Breast epithelium (tissue), 4 donors: ENCODE measurements around the gene PFAS. TPM values are rescaled to one million over a fixed set of nuclear protein-coding genes. Genes with fewer than 3 reads are reported as not detected.

Source experiments
- DNase-seq, 2 donors: peaks; one replicate each; pipeline ENCODE4 v3.0.0-alpha.2; 2019; ENCODE audit warnings: low spot score in 2 of 2
- H3K27ac ChIP-seq, 2 donors: fragments of 200-600 bp; sonication (generic) in 1 of 2; one replicate each; pipeline ENCODE4 v1.5.1; 2016 to 2019; ENCODE audit warnings: mild to moderate bottlenecking in 1 of 2
- H3K27me3 ChIP-seq, 2 donors: fragments of 200-600 bp; sonication (generic) in 1 of 2; one replicate each; pipeline versions ENCODE4 v1.5.1 to v1.6.0; 2017 to 2019; ENCODE audit warnings: control low read depth in 1 of 2, mild to moderate bottlenecking in 1 of 2
- H3K36me3 ChIP-seq: fragments of 200-600 bp; one replicate; pipeline ENCODE4 v1.5.1; 2019
- H3K4me1 ChIP-seq, 2 donors: fragments of 200-600 bp; sonication (generic); one replicate each; pipeline ENCODE4 v1.5.1; 2016 to 2019; ENCODE audit warnings: control low read depth in 1 of 2
- H3K4me3 ChIP-seq, 3 donors: fragments of 200-600 bp; sonication (generic); 1 replicate in 2 of 3; 2 replicates in 1 of 3; pipeline ENCODE4 v1.5.1; 2016 to 2019; ENCODE audit warnings: mild to moderate bottlenecking in 3 of 3, moderate library complexity in 2 of 3
- H3K9me3 ChIP-seq, 2 donors: fragments of 200-600 bp; sonication (generic) in 1 of 2; one replicate each; pipeline ENCODE4 v1.5.1; 2016 to 2019; ENCODE audit warnings: control low read depth in 1 of 2
- POLR2A ChIP-seq: fragments of 450-650 bp; IDR thresholded peaks from one replicate; pipeline ENCODE4 v1.6.1; 2016; ENCODE audit warnings: antibody characterized with exemption, mild to moderate bottlenecking, moderate library complexity
- POLR2AphosphoS5 ChIP-seq, 3 donors: sonication (generic); formaldehyde crosslinking; IDR thresholded peaks; one replicate each; pipeline ENCODE4 v1.6.1; 2017; ENCODE audit warnings: antibody characterized with exemption in 3 of 3
- intact Hi-C: fragments of 100-400 bp; cut with DNase I; formaldehyde crosslinking; loops from one replicate; pipeline ENCODE4 v1.15.1; 2023; ENCODE audit warnings: low total_unique reads
- total RNA-seq, 3 donors: library from RNA; depleted of rRNA; stranded (reverse); fragments of >200 nt; gene quantifications; one replicate each; pipeline ENCODE4 v1.1.0, GENCODE V29; 2016
- TF ChIP-seq, protein P1 (sequence below), 3 donors: fragments of 450-650 bp; IDR thresholded peaks; one replicate each; pipeline ENCODE4 v1.5.1; 2016 to 2017; ENCODE audit warnings: antibody characterized with exemption in 3 of 3, mild to moderate bottlenecking in 3 of 3, moderate library complexity in 3 of 3

The PFAS gene
- total RNA-seq, 3 donors from 2014 or later = 10.2 to 23.6 (median 18.7) TPM

DNA sequence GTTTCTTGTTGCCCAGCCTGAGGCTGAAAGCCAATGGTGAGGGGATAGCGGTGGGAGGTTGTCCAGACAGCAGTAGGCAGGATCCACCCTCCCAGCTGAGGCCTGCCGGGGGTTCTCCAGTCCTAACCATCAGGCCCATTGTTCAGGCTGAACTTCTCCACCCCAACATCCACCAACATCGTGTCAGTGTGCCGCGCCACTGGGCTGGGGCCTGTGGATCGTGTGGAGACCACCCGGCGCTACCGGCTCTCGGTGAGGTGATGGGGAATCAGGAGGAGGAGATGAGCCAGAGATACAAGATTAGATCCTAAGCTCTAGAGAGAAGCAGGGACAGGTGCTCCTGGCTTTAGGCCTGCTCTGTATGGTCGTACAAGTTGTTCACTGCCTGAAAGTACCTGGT, 5.8 kb downstream of the PFAS start:
- Histone ChIP-seq H3K4me3 (no peak overlapping the region), H3K36me3 (peaks cover 6% of the 10 kb centered on the region), H3K9me3 (no peaks in the 10 kb centered on the region), H3K4me1 (no peaks in the 10 kb centered on the region), H3K27me3 (no peaks in the 10 kb centered on the region), H3K27ac (no peak overlapping the region)
- no peak for DNase-seq
- TF ChIP-seq POLR2A (no peak), POLR2AphosphoS5 (IDR thresholded peaks at IDR 0.05) (no peak)
- TF ChIP-seq, protein P1, sequence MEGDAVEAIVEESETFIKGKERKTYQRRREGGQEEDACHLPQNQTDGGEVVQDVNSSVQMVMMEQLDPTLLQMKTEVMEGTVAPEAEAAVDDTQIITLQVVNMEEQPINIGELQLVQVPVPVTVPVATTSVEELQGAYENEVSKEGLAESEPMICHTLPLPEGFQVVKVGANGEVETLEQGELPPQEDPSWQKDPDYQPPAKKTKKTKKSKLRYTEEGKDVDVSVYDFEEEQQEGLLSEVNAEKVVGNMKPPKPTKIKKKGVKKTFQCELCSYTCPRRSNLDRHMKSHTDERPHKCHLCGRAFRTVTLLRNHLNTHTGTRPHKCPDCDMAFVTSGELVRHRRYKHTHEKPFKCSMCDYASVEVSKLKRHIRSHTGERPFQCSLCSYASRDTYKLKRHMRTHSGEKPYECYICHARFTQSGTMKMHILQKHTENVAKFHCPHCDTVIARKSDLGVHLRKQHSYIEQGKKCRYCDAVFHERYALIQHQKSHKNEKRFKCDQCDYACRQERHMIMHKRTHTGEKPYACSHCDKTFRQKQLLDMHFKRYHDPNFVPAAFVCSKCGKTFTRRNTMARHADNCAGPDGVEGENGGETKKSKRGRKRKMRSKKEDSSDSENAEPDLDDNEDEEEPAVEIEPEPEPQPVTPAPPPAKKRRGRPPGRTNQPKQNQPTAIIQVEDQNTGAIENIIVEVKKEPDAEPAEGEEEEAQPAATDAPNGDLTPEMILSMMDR (IDR thresholded peaks at IDR 0.05) = no peak
- intact Hi-C loops = no loop called here

DNA sequence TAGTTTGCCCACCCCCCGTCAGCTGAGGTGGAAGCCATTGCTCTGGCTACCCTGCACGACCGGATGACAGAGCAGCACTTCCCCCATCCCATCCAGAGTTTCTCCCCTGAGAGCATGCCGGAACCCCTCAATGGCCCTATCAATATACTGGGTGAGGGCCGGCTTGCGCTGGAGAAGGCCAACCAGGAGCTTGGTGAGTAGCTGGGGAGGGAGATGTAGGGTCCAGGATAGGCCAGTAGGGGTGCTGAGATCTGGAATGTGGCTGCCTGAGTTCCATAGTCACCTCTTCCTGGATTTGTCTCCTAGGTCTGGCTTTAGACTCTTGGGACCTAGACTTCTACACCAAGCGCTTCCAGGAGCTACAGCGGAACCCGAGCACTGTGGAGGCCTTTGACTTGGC, 6.4 kb downstream of the PFAS start:
- no peaks in the 10 kb centered on the region for H3K4me1 ChIP-seq
- H3K9me3 ChIP-seq = no peaks in the 10 kb centered on the region
- peaks cover 6% of the 10 kb centered on the region for H3K36me3 ChIP-seq
- H3K27ac ChIP-seq = no peak overlapping the region
- TF ChIP-seq POLR2A (no peak), POLR2AphosphoS5 (IDR thresholded peaks at IDR 0.05) (no peak)
- TF ChIP-seq, protein P1 (IDR thresholded peaks at IDR 0.05) = no peak
- no peaks in the 10 kb centered on the region for H3K27me3 ChIP-seq
- no peak for DNase-seq
- intact Hi-C loops = no loop called here
- no peak overlapping the region for H3K4me3 ChIP-seq

DNA sequence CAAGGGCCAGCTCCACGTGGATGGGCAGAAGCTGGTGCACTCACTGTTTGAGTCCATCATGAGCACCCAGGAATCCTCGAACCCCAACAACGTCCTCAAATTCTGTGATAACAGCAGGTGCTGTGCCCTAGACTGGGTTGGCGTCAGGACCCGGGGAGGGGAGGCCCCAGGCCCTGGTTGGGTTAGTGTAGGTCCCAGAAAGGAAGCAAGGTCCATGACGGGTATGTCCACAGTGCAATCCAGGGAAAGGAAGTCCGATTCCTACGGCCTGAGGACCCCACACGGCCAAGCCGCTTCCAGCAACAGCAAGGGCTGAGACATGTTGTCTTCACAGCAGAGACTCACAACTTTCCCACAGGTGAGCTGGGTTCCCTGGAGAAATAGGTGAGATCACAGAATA, 7.2 kb downstream of the PFAS start:
- TF ChIP-seq POLR2AphosphoS5 (IDR thresholded peaks at IDR 0.05) = no peak
- no peak for TF ChIP-seq POLR2A
- TF ChIP-seq, protein P1 (IDR thresholded peaks at IDR 0.05) = no peak
- Histone ChIP-seq H3K9me3 (no peaks in the 10 kb centered on the region), H3K4me3 (no peak overlapping the region), H3K36me3 (peaks cover 6% of the 10 kb centered on the region), H3K27ac (no peak overlapping the region), H3K27me3 (no peaks in the 10 kb centered on the region), H3K4me1 (no peaks in the 10 kb centered on the region)
- no peak for DNase-seq
- intact Hi-C loops = no loop called here

DNA sequence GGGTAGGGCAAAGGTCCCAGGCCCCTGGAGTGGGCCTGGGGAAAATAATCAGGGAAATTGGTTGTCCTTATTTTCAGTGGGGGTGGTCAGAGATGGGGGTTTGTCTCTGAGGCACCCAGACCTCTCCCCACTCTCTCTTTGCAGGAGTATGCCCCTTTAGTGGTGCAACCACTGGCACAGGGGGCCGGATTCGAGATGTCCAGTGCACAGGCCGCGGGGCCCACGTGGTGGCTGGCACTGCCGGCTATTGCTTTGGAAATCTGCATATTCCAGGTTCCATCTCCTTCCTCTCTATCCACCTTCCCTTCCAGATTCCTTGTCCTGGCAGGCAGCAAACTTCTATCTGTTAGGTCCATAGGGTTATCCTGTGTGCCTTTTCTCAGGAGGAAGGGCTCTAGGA, 7.6 kb downstream of the PFAS start:
- Histone ChIP-seq H3K4me3 (no peak overlapping the region), H3K27me3 (no peaks in the 10 kb centered on the region), H3K27ac (no peak overlapping the region), H3K9me3 (no peaks in the 10 kb centered on the region), H3K4me1 (no peaks in the 10 kb centered on the region), H3K36me3 (peaks cover 6% of the 10 kb centered on the region)
- DNase-seq = no peak
- TF ChIP-seq, protein P1 (IDR thresholded peaks at IDR 0.05) = no peak
- TF ChIP-seq POLR2A (no peak), POLR2AphosphoS5 (IDR thresholded peaks at IDR 0.05) (no peak)
- intact Hi-C loops = no loop called here

DNA sequence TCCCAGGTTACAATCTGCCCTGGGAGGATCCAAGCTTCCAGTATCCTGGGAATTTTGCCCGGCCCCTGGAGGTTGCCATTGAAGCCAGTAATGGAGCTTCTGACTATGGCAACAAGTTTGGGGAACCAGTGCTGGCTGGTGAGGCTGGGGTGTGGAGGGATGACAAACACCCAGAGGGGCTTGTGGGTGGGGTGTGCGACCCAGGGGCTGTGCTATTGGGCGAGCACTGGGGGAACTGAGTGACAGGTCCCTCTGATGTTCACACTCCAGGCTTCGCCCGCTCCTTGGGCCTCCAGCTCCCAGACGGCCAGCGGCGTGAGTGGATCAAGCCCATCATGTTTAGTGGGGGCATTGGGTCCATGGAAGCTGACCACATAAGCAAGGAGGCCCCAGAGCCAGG, 8.7 kb downstream of the PFAS start:
- Histone ChIP-seq H3K27ac (no peak overlapping the region), H3K9me3 (no peaks in the 10 kb centered on the region), H3K4me1 (no peaks in the 10 kb centered on the region), H3K4me3 (no peak overlapping the region), H3K27me3 (no peaks in the 10 kb centered on the region), H3K36me3 (peaks cover 6% of the 10 kb centered on the region)
- intact Hi-C loops = no loop called here
- DNase-seq = no peak
- TF ChIP-seq, protein P1 (IDR thresholded peaks at IDR 0.05) = no peak
- no peak for TF ChIP-seq POLR2A
- TF ChIP-seq POLR2AphosphoS5 (IDR thresholded peaks at IDR 0.05) = no peak
